Activated CD4-positive, alpha-beta T cell treated with anti-CD3 and anti-CD28 coated beads, Interleukin-2, Interleukin-6, amounts not matched to agents 100 ng/mL and 50 ng/mL, durations not matched to agents 16 hours and 8 hours (primary cell): ENCODE measurements around the gene EGR2.

Source experiments
- DNase-seq: peaks from one replicate; pipeline ENCODE4 v3.0.0-alpha.2; 2020

Gene EGR2

DNA sequence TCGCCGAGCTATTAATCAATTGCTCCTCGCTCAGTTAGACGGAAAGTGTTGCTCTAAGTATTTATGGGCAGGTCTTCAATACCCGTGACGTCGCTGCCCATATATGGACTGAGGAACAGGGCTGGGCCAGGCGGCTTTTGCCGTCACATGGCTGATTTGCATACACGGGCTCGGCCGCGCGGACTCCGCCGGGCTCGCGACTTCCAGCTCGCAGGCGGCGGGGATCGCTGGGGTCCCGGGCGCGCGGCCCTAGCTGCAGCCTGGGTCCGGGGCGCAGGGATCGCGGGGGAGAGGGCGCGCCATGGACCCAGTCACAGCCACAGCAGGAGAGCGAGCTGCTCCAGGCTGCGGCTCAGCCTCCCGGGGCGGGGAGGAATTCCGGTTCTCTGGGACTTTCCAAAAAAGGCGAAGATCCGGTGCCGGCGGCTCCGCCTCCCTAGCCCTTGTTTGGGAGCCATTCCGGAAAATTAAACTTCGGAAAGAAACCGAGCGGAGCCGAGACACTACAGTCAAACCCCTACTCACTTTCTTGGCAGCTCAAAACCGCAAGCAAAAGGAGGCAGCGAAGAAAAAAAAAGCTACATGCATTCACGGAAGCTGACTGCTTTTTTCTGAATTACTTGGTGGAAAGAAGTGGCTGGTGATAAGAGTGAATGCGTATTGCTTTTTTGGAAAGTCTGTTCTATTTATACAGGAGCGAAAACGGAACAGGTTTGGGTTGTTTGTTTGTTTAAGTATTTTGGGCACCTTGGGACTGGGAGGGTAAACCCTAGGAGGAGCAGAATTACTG, at the start of gene EGR2:
EGR2 (minus strand) TSS at position 36 of the 790 bp plus-strand sequence. CDS start 337 bp downstream, outside the sequence.
- peak; percentile 98 for DNase-seq

DNA sequence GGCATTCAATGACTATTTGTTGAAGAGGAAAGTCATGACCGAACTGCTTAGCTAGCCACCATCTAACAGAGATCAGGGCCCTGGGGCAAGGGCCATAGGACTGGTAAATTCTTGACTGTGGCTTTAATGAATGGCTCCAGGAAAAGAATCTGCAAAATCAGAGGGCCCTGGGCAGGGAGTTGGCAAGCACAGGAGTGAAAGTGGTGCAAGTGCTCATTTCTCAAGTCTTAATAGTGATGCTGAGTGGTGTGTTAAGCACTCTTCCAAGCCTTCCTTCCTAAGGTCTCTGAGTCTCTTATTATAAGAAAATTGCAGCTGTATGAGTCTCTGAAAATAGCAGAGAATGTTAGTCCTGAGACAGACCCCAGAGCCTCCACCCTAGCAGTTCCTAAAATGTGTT, 46.3 kb upstream of the EGR2 start:
- DNase-seq = no peak

DNA sequence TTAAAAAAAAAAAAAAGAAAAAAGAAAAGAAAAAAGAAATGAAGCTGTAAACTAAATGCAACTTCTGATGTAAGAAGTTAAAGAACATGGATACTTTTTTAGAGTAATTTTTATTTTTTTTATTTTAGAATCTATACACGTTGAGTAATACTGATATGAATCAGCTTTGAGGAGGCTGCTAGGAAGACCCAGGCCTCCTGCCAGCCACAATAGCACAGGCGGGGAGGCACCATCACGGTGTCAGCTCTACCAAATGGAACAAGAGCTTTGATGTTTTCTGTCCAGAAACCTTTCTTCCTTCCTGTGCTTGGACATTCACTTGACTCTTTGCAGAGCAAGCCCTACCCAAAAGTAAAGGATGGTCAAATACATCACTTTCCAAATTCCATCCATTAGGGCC, 45.3 kb upstream of the EGR2 start:
- DNase-seq = no peak

DNA sequence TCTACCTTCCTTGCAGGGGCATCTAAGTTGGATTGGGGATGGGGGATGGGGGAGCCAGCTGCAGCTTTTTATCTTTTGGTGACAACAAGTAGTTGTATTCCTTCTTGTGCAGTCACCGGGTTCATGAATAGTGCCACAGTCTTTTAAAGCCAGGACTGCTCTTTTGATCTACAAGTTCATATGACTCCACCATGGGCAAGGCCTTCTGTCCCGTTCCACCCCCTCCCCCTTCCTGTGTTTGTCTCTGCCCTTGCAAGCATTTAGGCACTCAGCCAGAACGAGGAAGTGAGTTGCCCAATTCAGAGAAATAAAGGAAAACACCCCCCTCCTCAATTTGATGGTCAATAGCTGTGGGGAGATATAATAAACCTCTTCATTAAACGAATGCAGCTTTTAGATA, 44.8 kb upstream of the EGR2 start:
- DNase-seq = no peak

DNA sequence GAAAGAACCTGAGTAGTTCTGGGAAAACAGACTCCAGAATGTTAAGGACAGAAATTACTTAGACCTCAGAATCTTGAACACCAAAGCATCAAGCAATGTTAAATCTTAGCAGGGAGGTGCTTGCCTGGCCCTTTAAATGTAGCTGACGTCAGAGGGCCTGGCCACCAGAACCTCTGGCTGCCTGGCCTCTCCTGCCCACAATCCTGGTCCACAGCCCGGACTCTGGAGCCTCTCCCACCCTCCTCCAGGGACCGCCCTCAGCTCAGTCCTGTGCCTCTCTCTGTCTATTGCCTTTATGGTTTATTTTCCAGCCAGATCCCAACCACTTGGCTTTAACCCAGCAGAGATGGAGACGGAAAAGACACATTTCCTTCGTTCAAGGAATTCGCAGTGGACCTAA, 42.2 kb upstream of the EGR2 start:
- no peak for DNase-seq

DNA sequence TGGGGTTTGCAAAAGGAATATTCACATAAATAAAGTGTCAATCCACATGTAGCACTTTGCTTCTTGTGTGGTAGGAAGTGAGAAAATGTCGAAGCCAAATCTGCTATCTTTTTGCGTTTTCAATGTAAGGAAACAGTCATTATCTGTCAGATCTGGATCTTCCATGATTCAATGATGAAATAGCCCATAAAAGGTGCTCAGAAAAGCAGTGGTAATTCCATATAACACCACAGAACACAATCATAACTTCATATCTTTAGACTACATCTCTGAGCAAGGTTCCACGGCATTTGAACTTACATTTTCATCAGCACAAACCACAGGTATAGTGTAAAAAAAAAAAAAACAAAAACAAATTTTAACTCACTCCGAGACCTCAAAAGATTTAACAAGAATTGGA, 39.9 kb upstream of the EGR2 start:
- peak; percentile 67 for DNase-seq

DNA sequence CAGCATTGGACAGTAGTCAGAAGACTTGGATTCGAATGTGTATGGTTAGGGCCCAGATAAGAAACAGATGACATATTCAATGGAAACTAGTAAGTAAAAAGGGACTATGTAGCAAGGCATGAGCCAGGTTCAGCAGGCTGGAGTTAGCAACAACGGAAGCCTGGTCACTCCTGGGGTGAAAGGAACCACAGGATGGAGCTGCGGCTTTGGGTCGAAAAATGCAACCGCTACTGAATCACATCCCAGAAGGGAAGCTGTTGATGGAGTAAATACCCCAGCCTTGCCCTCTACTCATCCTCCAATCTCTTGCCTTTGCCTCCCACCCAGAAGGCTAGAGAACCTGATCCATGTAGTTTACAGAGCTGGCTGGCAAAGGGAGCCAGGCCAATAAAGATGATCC, 37.5 kb upstream of the EGR2 start:
- peak; percentile 76 for DNase-seq

DNA sequence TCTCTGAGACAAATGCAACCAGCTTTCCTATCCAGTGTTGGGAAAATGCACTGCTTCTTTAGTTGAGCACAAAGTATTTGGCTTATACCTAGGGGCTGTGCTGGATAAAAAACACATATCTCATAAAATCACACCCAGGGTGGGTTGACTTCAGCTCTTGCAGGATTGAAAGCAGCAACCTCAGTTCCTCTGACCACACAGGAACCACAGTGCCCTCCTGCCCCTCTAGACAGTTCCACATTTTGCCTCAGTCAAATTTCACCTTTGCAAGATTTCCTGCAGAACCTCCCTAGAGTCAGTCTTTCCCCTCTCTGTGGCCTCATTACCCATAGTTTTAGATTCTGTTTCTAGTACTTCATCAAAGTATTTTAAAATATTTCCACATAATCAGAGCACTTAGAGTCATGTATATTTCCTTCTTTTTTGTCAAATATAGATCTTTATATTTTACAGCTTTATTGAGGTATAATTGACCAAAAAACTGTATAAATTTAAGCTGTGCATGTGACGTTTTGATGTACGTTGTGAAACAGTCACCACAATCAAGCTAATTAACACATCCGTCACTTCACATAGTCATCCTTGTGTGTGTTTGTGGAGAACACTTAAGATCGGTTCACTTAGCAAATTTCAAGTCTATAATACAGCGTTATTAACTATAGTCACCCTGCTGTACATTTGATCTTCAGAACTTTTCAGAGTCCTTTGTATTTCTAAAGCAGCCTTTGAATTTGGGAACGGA, 37.0 kb upstream of the EGR2 start:
- DNase-seq = peak; percentile 78

DNA sequence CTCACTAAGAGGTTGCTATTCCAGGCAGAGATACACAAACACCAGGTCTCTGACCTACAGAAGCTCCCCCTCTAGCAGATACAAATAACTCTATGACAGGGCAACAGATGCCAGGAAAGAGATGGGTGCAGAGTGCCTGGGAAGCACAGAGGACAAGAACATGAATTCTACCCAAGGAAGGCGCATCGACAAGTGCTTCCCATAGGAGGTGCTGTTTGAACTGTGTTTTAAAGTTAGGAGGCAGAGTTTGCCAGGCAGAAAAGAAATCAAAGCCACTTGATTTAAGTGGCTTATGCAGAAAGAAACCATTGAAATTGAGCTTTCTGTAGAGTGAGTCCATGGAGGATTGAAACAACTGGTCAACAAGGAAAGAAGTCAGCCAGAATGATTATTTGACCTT, 35.3 kb upstream of the EGR2 start:
- DNase-seq = peak; percentile 34

DNA sequence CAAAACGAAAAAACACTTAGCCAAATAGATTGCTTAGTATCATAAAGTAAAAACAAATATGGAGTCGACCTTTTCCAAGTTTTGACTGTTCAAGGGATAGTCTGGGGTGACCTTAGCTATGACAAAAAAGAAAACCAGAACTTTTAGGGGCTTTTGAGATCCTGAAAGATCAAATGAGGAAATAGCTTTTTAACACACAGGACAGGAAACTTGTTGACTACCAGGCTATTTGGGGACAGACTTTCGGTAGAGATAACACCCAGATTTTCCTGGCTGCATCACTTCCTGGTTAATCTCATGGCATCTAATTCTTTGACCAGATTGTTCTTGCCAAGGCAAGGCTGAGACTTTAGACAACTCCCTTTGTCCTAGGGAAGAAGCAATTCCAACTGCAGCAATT, 34.5 kb upstream of the EGR2 start:
- DNase-seq = no peak

DNA sequence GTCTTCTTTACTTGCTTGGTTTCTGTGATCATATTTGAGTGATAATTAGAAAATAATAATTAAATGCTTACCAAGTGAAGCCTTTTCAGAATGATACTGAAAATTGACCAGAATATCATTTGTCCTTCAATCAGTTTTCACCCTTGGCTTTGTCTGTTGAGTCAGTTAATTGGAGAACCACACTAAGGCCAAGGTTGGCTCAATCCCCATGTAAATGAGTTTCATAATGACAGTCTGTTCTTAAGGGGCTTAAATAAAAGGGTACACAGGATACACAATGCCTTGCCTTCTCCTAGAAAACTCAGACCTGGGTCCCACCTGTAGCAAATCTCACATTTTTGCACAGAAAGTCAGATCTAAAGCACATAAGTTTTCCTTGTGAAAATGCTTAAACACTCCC, 31.3 kb upstream of the EGR2 start:
- no peak for DNase-seq

DNA sequence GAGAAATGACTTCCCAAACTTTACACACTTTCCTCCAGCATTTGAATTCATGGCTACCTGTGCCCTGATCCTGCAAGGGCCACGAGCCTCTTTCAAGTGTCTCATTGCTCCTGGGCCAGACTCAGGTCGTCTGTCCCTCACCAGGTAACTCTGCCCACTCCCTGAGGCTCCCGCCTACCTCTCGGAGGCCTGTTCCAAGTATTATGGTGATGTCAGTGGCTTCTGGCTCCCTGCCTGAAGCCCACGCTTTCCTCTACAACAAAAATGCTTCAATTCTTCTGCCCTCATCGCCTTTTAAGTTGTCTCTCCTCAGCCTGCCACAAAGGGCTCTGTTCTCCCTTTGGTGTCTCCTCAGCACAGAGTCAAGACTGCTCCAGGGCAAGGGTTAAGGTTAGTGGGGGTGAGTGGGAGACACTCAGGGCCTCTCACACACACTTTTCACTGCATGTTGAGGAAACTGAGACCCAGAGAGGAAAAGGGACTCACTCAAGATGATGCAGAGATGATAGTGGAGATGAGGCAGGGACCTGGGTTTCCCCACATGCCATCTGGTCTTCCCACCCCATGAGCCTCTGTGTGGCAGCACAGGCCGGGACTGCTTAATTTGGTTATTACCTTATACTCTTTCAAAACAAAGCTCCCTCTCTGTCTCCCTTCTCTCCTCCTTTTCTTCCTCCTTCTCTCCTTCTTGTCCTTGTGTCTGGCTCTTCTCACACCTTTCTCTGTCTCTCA, 28.3 kb upstream of the EGR2 start:
- DNase-seq = no peak

DNA sequence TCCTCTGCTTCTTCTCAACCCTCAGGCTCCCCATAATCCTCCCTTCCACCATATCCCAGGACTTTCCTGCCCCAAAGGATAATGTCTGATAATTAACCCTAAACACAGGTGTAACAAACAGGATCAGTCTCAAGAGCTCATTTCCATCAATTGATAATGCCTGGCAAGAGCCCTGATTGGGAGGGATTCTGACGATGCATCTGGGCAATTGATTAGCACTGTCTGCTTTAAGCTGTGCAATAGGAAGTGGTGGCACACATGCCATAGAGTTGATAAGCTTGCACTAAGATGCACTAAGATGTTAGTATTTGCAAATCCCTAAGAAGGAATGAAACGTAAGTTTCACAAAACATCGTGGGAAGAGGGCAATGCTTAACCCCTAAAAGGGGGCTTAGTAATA, 27.4 kb upstream of the EGR2 start:
- no peak for DNase-seq

DNA sequence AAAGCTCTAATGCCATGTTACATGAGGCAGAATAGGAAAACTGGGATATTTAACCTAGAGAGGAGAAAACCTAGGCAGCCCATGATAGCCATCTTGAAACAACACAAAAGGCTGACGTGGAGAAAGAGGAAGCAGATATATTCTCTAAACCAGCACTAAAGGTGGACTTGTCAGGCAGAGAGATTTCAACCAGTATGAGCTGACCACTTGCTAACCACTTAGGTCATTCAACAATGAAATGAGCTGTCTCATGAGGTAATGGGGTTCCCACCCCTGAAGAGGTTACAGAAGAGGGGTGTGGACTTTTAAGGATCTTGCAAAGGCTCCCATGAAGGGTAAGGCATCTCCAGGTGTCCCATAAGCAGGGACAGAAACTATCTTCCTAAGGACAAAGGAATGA, 26.8 kb upstream of the EGR2 start:
- no peak for DNase-seq

DNA sequence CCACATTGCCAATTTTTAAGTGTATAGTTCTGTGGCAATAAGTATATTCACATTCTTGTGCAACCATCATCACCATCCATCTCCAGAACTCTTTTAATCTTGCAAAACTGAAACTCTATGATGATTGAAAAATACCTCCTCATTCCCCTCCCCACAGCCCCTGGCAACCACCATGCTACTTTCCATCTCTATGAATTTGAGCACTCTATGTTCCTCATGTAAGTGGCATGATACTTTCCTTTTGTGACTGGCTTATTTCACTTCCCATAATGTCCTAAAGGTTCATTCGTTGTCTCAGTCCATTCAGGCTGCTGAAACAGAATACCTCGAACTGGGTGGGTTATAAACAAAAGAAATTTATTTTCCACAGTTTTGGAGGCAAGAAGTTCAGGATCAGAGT, 23.4 kb upstream of the EGR2 start:
- no peak for DNase-seq

DNA sequence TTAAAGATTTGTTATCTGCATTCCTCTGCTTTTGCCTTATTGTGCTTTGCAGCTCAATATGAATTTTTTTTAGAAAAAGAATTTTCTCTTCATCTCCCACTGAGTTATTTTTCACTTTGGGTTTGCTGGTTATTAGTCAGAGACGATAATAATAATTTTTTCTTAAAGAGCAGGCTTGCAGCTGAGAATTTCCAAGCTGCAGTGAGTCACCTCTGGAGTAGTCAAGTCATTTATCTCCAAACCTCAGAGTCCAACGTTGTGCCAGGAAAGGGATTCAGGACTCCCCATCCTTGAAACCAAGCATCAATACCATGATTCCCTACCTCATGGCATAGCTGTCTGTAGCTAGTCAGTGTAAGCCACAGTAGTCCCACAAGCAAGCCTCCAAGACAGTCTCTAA, 15.2 kb upstream of the EGR2 start:
- no peak for DNase-seq

DNA sequence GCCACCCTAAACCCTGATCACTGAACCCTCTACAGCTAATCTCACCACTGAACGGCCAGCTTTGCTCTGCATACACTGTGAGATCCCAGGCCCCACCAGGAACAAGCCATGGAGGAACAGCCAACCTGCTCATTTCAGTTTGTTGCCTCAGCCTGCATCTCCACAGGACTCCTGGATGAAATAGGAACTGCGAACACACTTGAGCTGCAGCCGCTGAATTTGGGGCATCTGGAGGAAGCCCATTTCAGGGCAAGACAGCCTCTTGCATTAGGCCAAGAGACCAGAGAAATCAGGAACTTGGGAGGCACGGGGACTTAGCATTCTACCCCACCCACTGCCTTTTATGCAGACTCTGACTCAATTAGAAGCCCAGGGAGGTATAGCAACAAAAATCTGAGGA, 14.5 kb upstream of the EGR2 start:
- no peak for DNase-seq

DNA sequence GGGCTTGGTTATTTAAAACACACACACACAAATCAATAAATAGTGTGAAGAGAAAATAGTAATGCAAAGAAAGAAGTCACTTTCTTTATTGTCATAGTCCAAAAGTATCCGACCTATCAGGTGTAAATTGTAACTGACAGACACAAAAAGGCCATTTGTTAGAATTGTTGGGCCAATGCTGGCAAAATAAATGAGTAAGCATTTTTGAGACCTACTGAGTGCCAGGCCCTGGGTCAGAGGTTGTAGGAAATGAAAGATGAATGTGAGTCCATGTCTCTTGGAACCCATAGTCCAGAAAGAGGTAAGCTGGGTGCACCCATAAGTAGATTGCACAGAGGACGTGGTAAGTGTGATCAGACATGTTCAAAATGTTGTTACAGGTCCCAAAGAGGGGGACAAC, 13.5 kb upstream of the EGR2 start:
- no peak for DNase-seq

DNA sequence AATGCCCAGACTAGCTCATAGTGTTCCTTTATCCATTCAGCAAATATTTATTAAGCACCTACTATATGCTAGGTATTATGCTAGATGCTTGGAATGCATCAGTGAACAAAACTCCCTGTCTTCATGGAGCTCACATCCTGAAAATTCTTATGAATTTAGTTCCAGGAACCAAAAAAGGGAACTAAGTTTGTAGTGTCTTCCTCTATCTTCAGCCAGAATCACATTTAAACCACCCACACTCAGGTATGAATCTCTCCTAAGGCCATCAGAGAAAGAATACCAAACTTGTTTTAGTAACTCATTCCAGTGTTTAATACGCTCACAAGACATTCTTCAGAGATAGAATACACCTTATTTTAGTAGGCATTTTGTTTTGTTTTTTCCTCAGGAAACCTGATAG, 10.1 kb upstream of the EGR2 start:
- no peak for DNase-seq

DNA sequence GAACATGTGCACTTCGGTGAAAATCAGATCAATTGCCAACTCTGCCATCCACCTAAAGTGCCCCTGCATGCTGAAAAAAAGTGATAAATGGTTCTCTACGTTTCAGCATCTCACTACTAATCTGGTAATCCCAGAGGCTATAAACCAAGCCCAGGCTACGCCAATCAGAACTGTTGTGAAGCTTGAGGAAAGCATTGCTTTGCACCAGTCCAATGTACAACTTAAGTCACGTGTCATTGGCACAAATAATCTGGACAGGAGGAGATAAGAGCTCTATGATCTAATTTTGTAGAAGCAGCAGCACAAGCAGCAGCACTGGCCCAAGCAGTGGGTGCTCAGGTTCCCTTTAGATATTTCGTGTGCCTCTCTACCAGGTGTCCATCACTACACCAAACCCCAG, 4.4 kb upstream of the EGR2 start:
- DNase-seq = no peak

DNA sequence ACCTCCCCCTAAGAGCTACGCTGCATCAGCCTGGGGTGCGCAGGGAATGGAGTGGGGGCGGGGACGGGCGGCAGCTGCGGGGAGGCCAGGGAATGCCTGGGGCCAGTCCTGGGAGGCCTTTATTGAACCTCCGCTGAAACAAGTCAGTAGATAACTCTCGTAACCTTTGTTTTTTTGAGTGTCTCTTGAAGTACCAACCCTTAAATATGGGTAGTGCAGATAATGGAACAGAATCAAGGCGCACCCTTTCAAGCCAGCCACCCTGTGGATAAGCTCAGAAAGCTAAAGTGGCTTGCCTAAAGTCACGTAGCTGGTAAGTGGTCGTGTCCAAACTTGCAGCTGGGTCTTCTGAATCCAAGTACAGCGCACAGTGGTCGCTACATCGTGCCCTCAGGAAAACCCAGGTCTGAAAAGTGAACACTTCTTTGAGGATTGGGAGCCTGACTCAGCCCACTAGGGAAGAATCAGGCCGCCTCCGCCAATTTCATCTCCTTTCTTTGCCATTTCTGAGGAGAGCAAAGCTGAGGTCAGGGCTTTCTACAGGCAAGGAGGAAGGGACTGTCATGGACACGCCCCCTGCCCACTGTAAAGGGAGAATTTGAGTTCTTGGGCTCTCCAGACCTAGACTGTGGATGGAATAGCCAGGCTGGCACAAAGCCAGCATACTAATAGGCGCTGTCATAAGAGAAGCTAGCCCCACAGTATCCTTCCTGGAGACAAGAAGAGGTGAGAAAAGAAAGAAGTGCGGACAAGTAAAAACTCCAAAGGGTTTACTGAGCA, 3.2 kb upstream of the EGR2 start:
- DNase-seq = no peak

DNA sequence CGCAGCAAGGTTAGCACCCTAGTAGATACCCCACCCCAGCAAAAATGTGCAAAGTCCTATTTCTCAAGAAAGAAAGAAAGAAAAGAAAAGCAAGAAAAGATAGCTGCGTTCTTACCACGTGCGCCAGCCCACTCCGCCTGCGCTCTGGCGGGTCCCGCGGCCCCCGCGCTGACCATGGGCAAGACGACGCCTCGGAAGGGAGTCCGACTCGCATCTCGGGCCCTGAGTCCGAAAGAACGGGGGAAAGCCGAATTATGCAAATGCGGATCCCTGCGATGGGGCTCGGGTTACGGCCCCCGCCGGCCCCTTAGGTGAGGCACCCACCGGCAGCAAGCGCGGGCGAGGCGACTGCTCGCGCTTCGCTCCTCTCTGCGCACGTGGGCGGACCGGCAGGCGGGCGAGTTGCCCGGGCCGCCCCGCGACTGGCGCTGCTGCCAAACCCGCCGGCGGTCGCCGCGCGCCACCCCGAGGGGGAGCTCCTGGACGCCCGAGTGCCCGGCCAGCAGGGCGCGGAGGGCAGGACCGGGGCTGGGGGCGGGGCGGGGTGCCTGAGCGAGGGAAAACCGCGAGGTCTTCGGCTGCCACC, 2.4 kb upstream of the EGR2 start:
- peak; percentile 48 for DNase-seq
